ENCODE results near the gene INVS.
"Not testable (repeated sequence)": the region's sequence is repeated elsewhere in the genome, so short reads cannot be mapped to it uniquely, and the experiment has no call there.

Gene INVS

GRCh38 chr9:100129772-100130171 is 30.7 kb downstream of the INVS start:
- DNase-seq = no peak

GRCh38 chr9:100131216-100131615 is 32.2 kb downstream of the INVS start:
- DNase-seq = no peak

GRCh38 chr9:100131875-100132430 is 32.9 kb downstream of the INVS start:
- no peak for DNase-seq

- no peak for DNase-seq
These were observed 35.7 kb downstream of the INVS start for GRCh38 chr9:100134731-100135130.

- not testable (repeated sequence) for DNase-seq
These were observed 37.8 kb downstream of the INVS start for GRCh38 chr9:100136799-100137198.

- DNase-seq = not testable (repeated sequence)
These were observed 41.3 kb downstream of the INVS start for GRCh38 chr9:100140303-100140702.

GRCh38 chr9:100141862-100142261 is 42.8 kb downstream of the INVS start:
- not testable (repeated sequence) for DNase-seq

- DNase-seq = not testable (repeated sequence)
These were observed 46.3 kb downstream of the INVS start for GRCh38 chr9:100145167-100145934.

- not testable (repeated sequence) for DNase-seq
These were observed 46.9 kb downstream of the INVS start for GRCh38 chr9:100145976-100146375.

GRCh38 chr9:100150214-100150613 is 51.2 kb downstream of the INVS start:
- DNase-seq = no peak

- DNase-seq = no peak
These were observed 61.0 kb downstream of the INVS start for GRCh38 chr9:100160021-100160420.

GRCh38 chr9:100167176-100167575 is 68.1 kb downstream of the INVS start:
- no peak for DNase-seq

- no peak for DNase-seq
These were observed 69.0 kb downstream of the INVS start for GRCh38 chr9:100167915-100168654.

- DNase-seq = no peak
These were observed 71.0 kb downstream of the INVS start for GRCh38 chr9:100170085-100170484.

- DNase-seq = no peak
These were observed 71.5 kb downstream of the INVS start for GRCh38 chr9:100170556-100170955.

GRCh38 chr9:100186356-100186755 is 87.3 kb downstream of the INVS start:
- DNase-seq = no peak

GRCh38 chr9:100190339-100190738 is 91.3 kb downstream of the INVS start:
- no peak for DNase-seq

- no peak for DNase-seq
These were observed 92.2 kb downstream of the INVS start for GRCh38 chr9:100191264-100191663.

GRCh38 chr9:100193078-100193477 is 94.0 kb downstream of the INVS start:
- DNase-seq = no peak

- DNase-seq = no peak
These were observed 97.2 kb downstream of the INVS start for GRCh38 chr9:100196215-100196614.

- DNase-seq = no peak
These were observed 97.8 kb downstream of the INVS start for GRCh38 chr9:100196828-100197227.

GRCh38 chr9:100197553-100197952 is 98.5 kb downstream of the INVS start:
- DNase-seq = no peak

GRCh38 chr9:100202806-100203205 is 103.8 kb downstream of the INVS start:
- no peak for DNase-seq

- no peak for DNase-seq
These were observed 105.8 kb downstream of the INVS start for GRCh38 chr9:100204796-100205195.
